Stomach (tissue), 9 donors: ENCODE data around the gene EMILIN3. TPM values are rescaled to one million over a fixed set of nuclear protein-coding genes. Genes with fewer than 3 reads are reported as not detected.

ENCODE experiments used
- DNase-seq, 2 donors: peaks; one replicate each; pipeline versions ENCODE4 v3.0.0 to v3.0.0-alpha.2; 2013 to 2019
- H3K27ac ChIP-seq, 5 donors: fragments of 200-600 bp in 4 of 5; sonication (generic) in 4 of 5; one replicate each; pipeline ENCODE4 v1.5.1; 2013 to 2019; ENCODE audit warnings: mild to moderate bottlenecking in 1 of 5, moderate library complexity in 1 of 5
- H3K27me3 ChIP-seq, 3 donors: fragments of 200-600 bp; sonication (generic); one replicate each; pipeline ENCODE4 v1.5.1; 2017 to 2019; ENCODE audit warnings: mixed run types in 1 of 3
- H3K36me3 ChIP-seq, 4 donors: fragments of 200-600 bp; sonication (generic); 1 replicate in 3 of 4; 2 replicates in 1 of 4; pipeline ENCODE4 v1.5.1; 2016 to 2019
- H3K4me1 ChIP-seq, 4 donors: fragments of 200-600 bp; sonication (generic); one replicate each; pipeline ENCODE4 v1.5.1; 2016 to 2019
- H3K4me3 ChIP-seq, 4 donors: fragments of 200-600 bp; sonication (generic) in 3 of 4; one replicate each; pipeline ENCODE4 v1.5.1; 2016 to 2019; ENCODE audit warnings: mild to moderate bottlenecking in 1 of 4
- H3K9me3 ChIP-seq, 4 donors: fragments of 200-600 bp; sonication (generic); one replicate each; pipeline ENCODE4 v1.5.1; 2016 to 2019
- EP300 ChIP-seq: sonication (generic); formaldehyde crosslinking; IDR thresholded peaks from one replicate; pipeline ENCODE4 v1.6.1; 2017; ENCODE audit warnings: antibody characterized with exemption
- POLR2A ChIP-seq, 4 donors: fragments of 450-650 bp; IDR thresholded peaks; one replicate each; pipeline ENCODE4 v1.6.1; 2016; ENCODE audit warnings: antibody characterized with exemption in 4 of 4, control low read depth in 2 of 4, mild to moderate bottlenecking in 1 of 4, moderate library complexity in 1 of 4
- POLR2AphosphoS5 ChIP-seq, 3 donors: sonication (generic); formaldehyde crosslinking; IDR thresholded peaks; one replicate each; pipeline ENCODE4 v1.6.1; 2016; ENCODE audit warnings: antibody characterized with exemption in 3 of 3
- WGBS, 5 donors: extraction: QIAGEN DNeasy Blood & Tissue Kit in 3 of 5; methylation state at CpG; one replicate each; pipeline versions ENCODE4 v1.1.5 to v1.1.7; 2013 to 2018; 5-methylcytosine and 5-hydroxymethylcytosine counted together
- intact Hi-C: fragments of 100-400 bp; cut with DNase I; formaldehyde crosslinking; loops from one replicate; pipeline ENCODE4 v1.15.1; 2023; ENCODE audit warnings: low total_unique reads
- polyA plus RNA-seq, 3 donors: library from polyadenylated mRNA; stranded (reverse); fragments of 200-250 nt; gene quantifications; one replicate each; pipeline ENCODE4 v1.2.3, GENCODE V29; 2013
- total RNA-seq, 5 donors: library from RNA; depleted of rRNA; stranded (reverse); fragments of >200 nt; gene quantifications; one replicate each; pipeline versions ENCODE4 v1.1.0 to v1.2.3, GENCODE V29; 2014 to 2016
- TF ChIP-seq, protein P1 (sequence below), 7 experiments: fragments of 450-650 bp in 4 of 7; fragments of 200-600 bp in 3 of 7; sonication (generic) in 3 of 7; IDR thresholded peaks; one replicate each; pipeline ENCODE4 v1.5.1; 2016 to 2019; ENCODE audit warnings: antibody characterized with exemption in 7 of 7, control low read depth in 2 of 7, mild to moderate bottlenecking in 1 of 7
- donor health status: healthy with polysubstance abuse.
- donor health status: Bipolar disorder and iron deficiency.
- donor health status: healthy.

Gene EMILIN3
- total and polyA plus RNA-seq, 8 donors, result 0.37 to 4.0 (median 2.6) TPM; not detected in 1

- 84 to 94% (median 88%) methylated on average over 1 of the region's 1 CpG for WGBS, 5 donors
- Histone ChIP-seq H3K9me3 (no peaks in the 10 kb centered on the region), H3K4me3 (no peak overlapping the region), H3K4me1 (peaks cover 10 to 26% (median 16%) of the 10 kb centered on the region in 4 donors), H3K27ac (peak overlapping the region in 4 of 5 donors; percentile 39 to 77 (median 65)), H3K27me3 (no peaks in the 10 kb centered on the region), H3K36me3 (no peaks in the 10 kb centered on the region)
- intact Hi-C loops, result no loop called here
- TF ChIP-seq EP300 (no peak), POLR2A (IDR thresholded peaks at IDR 0.05) (no peak), POLR2AphosphoS5 (IDR thresholded peaks at IDR 0.05) (no peak)
- TF ChIP-seq, protein P1, sequence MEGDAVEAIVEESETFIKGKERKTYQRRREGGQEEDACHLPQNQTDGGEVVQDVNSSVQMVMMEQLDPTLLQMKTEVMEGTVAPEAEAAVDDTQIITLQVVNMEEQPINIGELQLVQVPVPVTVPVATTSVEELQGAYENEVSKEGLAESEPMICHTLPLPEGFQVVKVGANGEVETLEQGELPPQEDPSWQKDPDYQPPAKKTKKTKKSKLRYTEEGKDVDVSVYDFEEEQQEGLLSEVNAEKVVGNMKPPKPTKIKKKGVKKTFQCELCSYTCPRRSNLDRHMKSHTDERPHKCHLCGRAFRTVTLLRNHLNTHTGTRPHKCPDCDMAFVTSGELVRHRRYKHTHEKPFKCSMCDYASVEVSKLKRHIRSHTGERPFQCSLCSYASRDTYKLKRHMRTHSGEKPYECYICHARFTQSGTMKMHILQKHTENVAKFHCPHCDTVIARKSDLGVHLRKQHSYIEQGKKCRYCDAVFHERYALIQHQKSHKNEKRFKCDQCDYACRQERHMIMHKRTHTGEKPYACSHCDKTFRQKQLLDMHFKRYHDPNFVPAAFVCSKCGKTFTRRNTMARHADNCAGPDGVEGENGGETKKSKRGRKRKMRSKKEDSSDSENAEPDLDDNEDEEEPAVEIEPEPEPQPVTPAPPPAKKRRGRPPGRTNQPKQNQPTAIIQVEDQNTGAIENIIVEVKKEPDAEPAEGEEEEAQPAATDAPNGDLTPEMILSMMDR (IDR thresholded peaks at IDR 0.05), result no peak
- no peak for DNase-seq
Measured at GRCh38 chr20:41320976-41321375, 45.6 kb downstream of the EMILIN3 start.

- H3K4me1 ChIP-seq, result peaks cover 10 to 31% (median 20%) of the 10 kb centered on the region in 4 donors
- H3K27ac ChIP-seq, result peak overlapping the region in 1 of 5 donors; percentile 64
- no peaks in the 10 kb centered on the region for H3K36me3 ChIP-seq
- DNase-seq, result no peak
- H3K9me3 ChIP-seq, result no peaks in the 10 kb centered on the region
- H3K4me3 ChIP-seq, result no peak overlapping the region
- intact Hi-C loops, result no loop called here
- H3K27me3 ChIP-seq, result no peaks in the 10 kb centered on the region
- TF ChIP-seq, protein P1 (IDR thresholded peaks at IDR 0.05), result no peak
- TF ChIP-seq POLR2AphosphoS5 (IDR thresholded peaks at IDR 0.05) (no peak), EP300 (no peak), POLR2A (IDR thresholded peaks at IDR 0.05) (no peak)
Measured at GRCh38 chr20:41320441-41320840, 46.2 kb downstream of the EMILIN3 start.

DNA sequence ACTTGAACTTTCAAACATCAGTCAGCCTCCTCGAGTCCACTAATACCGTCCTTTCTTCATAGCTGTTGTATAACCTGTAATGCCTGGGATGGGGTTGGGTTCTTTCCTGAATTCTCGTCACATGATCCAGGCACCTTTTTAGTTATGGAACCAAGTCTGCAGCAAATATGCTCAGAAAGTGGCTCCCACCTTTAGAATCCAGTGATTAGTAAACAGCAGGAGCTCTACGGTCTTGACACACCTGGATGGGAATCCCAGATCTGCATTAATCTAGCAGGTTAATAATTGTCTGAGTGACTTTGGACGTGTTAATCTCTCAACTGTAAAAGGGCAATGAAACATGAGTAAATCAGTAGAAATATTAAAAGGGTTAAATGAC, 48.4 kb downstream of the EMILIN3 start:
- Histone ChIP-seq H3K4me1 (peaks cover 10 to 44% (median 27%) of the 10 kb centered on the region in 4 donors), H3K27ac (peak overlapping the region; percentile 29 to 92 (median 77)), H3K9me3 (no peaks in the 10 kb centered on the region), H3K4me3 (peak overlapping the region; percentile 62 to 90 (median 82)), H3K27me3 (no peaks in the 10 kb centered on the region), H3K36me3 (no peaks in the 10 kb centered on the region)
- TF ChIP-seq POLR2A (IDR thresholded peaks at IDR 0.05) (no peak), EP300 (no peak), POLR2AphosphoS5 (IDR thresholded peaks at IDR 0.05) (no peak)
- TF ChIP-seq, protein P1 (IDR thresholded peaks at IDR 0.05), result no peak
- WGBS, 5 donors, result 20 to 42% (median 26%) methylated on average over 5 of the region's 5 CpGs
- peak in 1 of 2 donors; percentile 45 for DNase-seq
- intact Hi-C loops, result no loop called here

- Histone ChIP-seq H3K4me3 (peak within 1 kb of the TSS; percentile 62 to 90 (median 82)), H3K9me3 (no peaks in the 10 kb centered on the region), H3K27me3 (no peaks in the 10 kb centered on the region), H3K4me1 (peaks cover 10 to 48% (median 27%) of the 10 kb centered on the region in 4 donors), H3K27ac (peak within 1 kb of the TSS; percentile 89 to 94 (median 92)), H3K36me3 (no peaks in the 10 kb centered on the region)
- WGBS, 5 donors, result 0 to 3% (median 1%) methylated on average over 13 to 64 of the region's 64 CpGs
- peak; percentile 97 to 99 for DNase-seq
- TF ChIP-seq, protein P1 (IDR thresholded peaks at IDR 0.05), result no peak
- TF ChIP-seq EP300, result no peak
- no peak for TF ChIP-seq POLR2A (IDR thresholded peaks at IDR 0.05)
- peak; percentile 61 to 89 (median 69) for TF ChIP-seq POLR2AphosphoS5 (IDR thresholded peaks at IDR 0.05)
- intact Hi-C loops, result no loop called here
Measured at GRCh38 chr20:41317546-41318270, 48.9 kb downstream of the EMILIN3 start, which contains the start of gene ZHX3. ZHX3 (minus strand) TSS chr20:41317731; CDS start chr20:41204916, 112,815 bp downstream.
